ENCODE results near the gene BCKDHB. TPM values are rescaled to one million over a fixed set of nuclear protein-coding genes. Genes with fewer than 3 reads are reported as not detected.

Gene BCKDHB
- total and polyA plus RNA-seq, 2 donors (not counting 3 experiments of a cell fraction or from before 2014, with no cell fraction given), result 5.6 to 12.2 TPM

GRCh38 chr6:80331522-80331921 is 225.1 kb downstream of the BCKDHB start:
- no TSS peak for BruUV-seq (replicated peaks)
- ChIA-PET CTCF (interaction anchor here (1.8 to 2.8 kb wide), 2 partner anchors 117 to 193 kb away, joined by 4 to 8 read pairs; no protein-coding TSS in a partner anchor), POLR2A (no interaction called here)
- H2AFZ ChIP-seq (ENCODE audit: low read depth, low read length), result no peak overlapping the region
- no peak overlapping the region for H3K9ac ChIP-seq (replicated peaks; ENCODE audit: extremely low read depth, insufficient read depth, low read length)
- dilution Hi-C loops (cut with MboI; ENCODE audit: extremely low pct_ligation_motif_present, low sequenced_read_pairs) (no loop called here), intact Hi-C loops (cut with micrococcal nuclease) (loop anchor here (10.0 kb wide), 1 partner anchor 623 kb away; no protein-coding TSS in a partner anchor)
- FAIRE-seq (peak; percentile 24), DNase-seq (ENCODE audit: low read depth, low spot score) (no peak)
- no peaks in the 10 kb centered on the region for H3K79me2 ChIP-seq (ENCODE audit: control insufficient read depth, insufficient read depth, low read length)
- no peaks in the 10 kb centered on the region for H3K4me1 ChIP-seq (ENCODE audit: control insufficient read depth, extremely low read depth, insufficient read depth, low read length)
- H3K36me3 ChIP-seq (ENCODE audit: control insufficient read depth in 2 of 2, extremely low read depth in 1 of 2, insufficient read depth in 2 of 2, low read length in 2 of 2), result no peaks in the 10 kb centered on the region
- H3K27me3 ChIP-seq (ENCODE audit: control insufficient read depth in 2 of 2, insufficient read depth in 2 of 2, low read length in 2 of 2), result no peaks in the 10 kb centered on the region
- no peak for TF ChIP-seq JUN (IDR thresholded peaks at IDR 0.05; ENCODE audit: borderline replicate concordance, insufficient read depth, insufficient read length, low read depth)
- TF ChIP-seq POLR2AphosphoS5 (IDR thresholded peaks at IDR 0.05; ENCODE audit: insufficient read depth, low read depth, low read length), result no peak
- no peak overlapping the region for H3K4me3 ChIP-seq (replicated peaks in 1 of 3; ENCODE audit: insufficient read depth in 1 of 3, low read depth in 1 of 3, low read length in 3 of 3)
- H3K27ac ChIP-seq (ENCODE audit: insufficient read depth, low read depth, low read length), result no peak overlapping the region
- no peak overlapping the region for H3K4me2 ChIP-seq (ENCODE audit: insufficient read depth, low read length)
- H3K9me1 ChIP-seq (replicated peaks; ENCODE audit: control insufficient read depth, extremely low read depth, insufficient read depth, low read length), result no peaks in the 10 kb centered on the region
- H4K20me1 ChIP-seq (replicated peaks; ENCODE audit: control insufficient read depth, extremely low read depth, insufficient read depth, low read length), result no peaks in the 10 kb centered on the region
- H3K9me3 ChIP-seq (replicated peaks; ENCODE audit: control insufficient read depth, insufficient read depth, low read length), result no peaks in the 10 kb centered on the region

- no peaks in the 10 kb centered on the region for H4K20me1 ChIP-seq (replicated peaks; ENCODE audit: control insufficient read depth, extremely low read depth, insufficient read depth, low read length)
- H3K9me1 ChIP-seq (replicated peaks; ENCODE audit: control insufficient read depth, extremely low read depth, insufficient read depth, low read length), result no peaks in the 10 kb centered on the region
- H3K4me1 ChIP-seq (ENCODE audit: control insufficient read depth, extremely low read depth, insufficient read depth, low read length), result peaks cover 2% of the 10 kb centered on the region
- H3K4me3 ChIP-seq (replicated peaks in 1 of 3; ENCODE audit: insufficient read depth in 1 of 3, low read depth in 1 of 3, low read length in 3 of 3), result no peak overlapping the region
- intact Hi-C loops (cut with micrococcal nuclease), result loop anchor here (10.0 kb wide), 1 partner anchor 623 kb away; no protein-coding TSS in a partner anchor
- no peaks in the 10 kb centered on the region for H3K27me3 ChIP-seq (ENCODE audit: control insufficient read depth in 2 of 2, insufficient read depth in 2 of 2, low read length in 2 of 2)
- no peak overlapping the region for H3K4me2 ChIP-seq (ENCODE audit: insufficient read depth, low read length)
- H3K9ac ChIP-seq (replicated peaks; ENCODE audit: extremely low read depth, insufficient read depth, low read length), result no peak overlapping the region
- ChIA-PET POLR2A (no interaction called here), CTCF (interaction anchor here (1.8 to 2.8 kb wide), 2 partner anchors 118 to 192 kb away, joined by 4 to 8 read pairs; no protein-coding TSS in a partner anchor)
- no TSS peak for BruUV-seq (replicated peaks)
- dilution Hi-C loops (cut with MboI; ENCODE audit: extremely low pct_ligation_motif_present, low sequenced_read_pairs), result no loop called here
- TF ChIP-seq GATA2 (IDR thresholded peaks at IDR 0.05; ENCODE audit: insufficient read depth, insufficient read length, low read depth, low read length) (no peak), MAX (IDR thresholded peaks at IDR 0.05; ENCODE audit: insufficient read depth, insufficient read length) (no peak), MYC (IDR thresholded peaks at IDR 0.05; ENCODE audit: low read depth, low read length) (no peak), POLR2A (IDR thresholded peaks at IDR 0.05; ENCODE audit: low read depth, low read length) (no peak), FOS (IDR thresholded peaks at IDR 0.05; ENCODE audit: borderline replicate concordance, insufficient read depth, low read length) (no peak), POLR2AphosphoS5 (IDR thresholded peaks at IDR 0.05; ENCODE audit: insufficient read depth, low read depth, low read length) (no peak), JUN (IDR thresholded peaks at IDR 0.05; ENCODE audit: borderline replicate concordance, insufficient read depth, insufficient read length, low read depth) (no peak), CTCF (IDR thresholded peaks at IDR 0.05; ENCODE audit: extremely low read depth in 1 of 2, insufficient read depth in 1 of 2, low read depth in 1 of 2, low read length in 2 of 2) (no peak), EZH2 (IDR thresholded peaks at IDR 0.05; ENCODE audit: borderline replicate concordance, low read depth, low read length, severe bottlenecking) (no peak)
- H3K27ac ChIP-seq (ENCODE audit: insufficient read depth, low read depth, low read length), result no peak overlapping the region
- H2AFZ ChIP-seq (ENCODE audit: low read depth, low read length), result no peak overlapping the region
- DNase-seq (ENCODE audit: low read depth, low spot score) (no peak), FAIRE-seq (no peak)
- no peaks in the 10 kb centered on the region for H3K9me3 ChIP-seq (replicated peaks; ENCODE audit: control insufficient read depth, insufficient read depth, low read length)
- no peaks in the 10 kb centered on the region for H3K36me3 ChIP-seq (ENCODE audit: control insufficient read depth in 2 of 2, extremely low read depth in 1 of 2, insufficient read depth in 2 of 2, low read length in 2 of 2)
- H3K79me2 ChIP-seq (ENCODE audit: control insufficient read depth, insufficient read depth, low read length), result no peaks in the 10 kb centered on the region
Measured at GRCh38 chr6:80331974-80332373, 225.5 kb downstream of the BCKDHB start.

Data from endothelial cell of umbilical vein (primary cell).